MCF 10A (cell line): ENCODE results near the gene SNX2. TPM values are rescaled to one million over a fixed set of nuclear protein-coding genes. Genes with fewer than 3 reads are reported as not detected.
A peak's percentile ranks its signal among the peaks of the same experiment; 100 is the strongest.

Experiments
- BruUV-seq: library from RNA; stranded (reverse); fragments of 400-500 nt; replicated peaks from 2 replicates; lab custom pipeline; 2021; lab: Mats Ljungman, UMichigan
- CTCF ChIA-PET: fragments of 300-600 bp; sonication (Branson Sonifier 250); formaldehyde crosslinking; extraction: SDS; loops from one replicate; lab custom pipeline; 2021; ENCODE audit warnings: antibody characterized with exemption, inconsistent platforms; lab: Yijun Ruan, JAX
- POLR2A ChIA-PET: fragments of 300-600, 350-650 bp; sonication (Branson Sonifier 250); formaldehyde crosslinking; extraction: SDS; loops from one replicate; lab custom pipeline; 2020; ENCODE audit warnings: antibody characterized with exemption, inconsistent platforms; lab: Yijun Ruan, JAX
- DNase-seq: peaks from one replicate; pipeline ENCODE4 v3.0.0-alpha.2; 2018; ENCODE audit not compliant: unreplicated experiment
- H3K27ac Mint-ChIP-seq: one replicate; pipeline ENCODE4 v1.8.0; 2022; ENCODE audit warnings: mild to moderate bottlenecking, low read depth, mixed read lengths; ENCODE audit not compliant: unreplicated experiment
- H3K27me3 Mint-ChIP-seq: one replicate; pipeline ENCODE4 v1.8.0; 2022; ENCODE audit warnings: mixed read lengths; ENCODE audit not compliant: insufficient read depth, unreplicated experiment
- H3K36me3 Mint-ChIP-seq: one replicate; pipeline ENCODE4 v1.8.0; 2022; ENCODE audit warnings: mild to moderate bottlenecking, moderate library complexity, mixed read lengths; ENCODE audit not compliant: insufficient read depth, unreplicated experiment
- H3K4me1 Mint-ChIP-seq: one replicate; pipeline ENCODE4 v1.8.0; 2022; ENCODE audit warnings: mixed read lengths; ENCODE audit not compliant: insufficient read depth, unreplicated experiment
- H3K4me3 Mint-ChIP-seq: one replicate; pipeline ENCODE4 v1.8.0; 2022; ENCODE audit warnings: mild to moderate bottlenecking, moderate library complexity, mixed read lengths; ENCODE audit not compliant: unreplicated experiment
- H3K9me3 Mint-ChIP-seq: one replicate; pipeline ENCODE4 v1.8.0; 2022; ENCODE audit warnings: mixed read lengths; ENCODE audit not compliant: unreplicated experiment
- intact Hi-C: fragments of 100-400 bp; cut with micrococcal nuclease; formaldehyde crosslinking; loops from 2 replicates; pipeline ENCODE4 v1.14.1; 2022
- total RNA-seq: library from RNA; stranded (reverse); gene quantifications from 2 replicates; pipeline ENCODE4 v1.2.3, GENCODE V29; 2022
- TF ChIP-seq, protein P1 (sequence below): fragments of 200-600 bp; IDR thresholded peaks from one replicate; pipeline ENCODE4 v1.8.0; 2022; ENCODE audit warnings: antibody characterized with exemption, mild to moderate bottlenecking; ENCODE audit not compliant: unreplicated experiment

The SNX2 gene
- total RNA-seq, 1 experiment from 2014 or later, result 120 TPM

DNA sequence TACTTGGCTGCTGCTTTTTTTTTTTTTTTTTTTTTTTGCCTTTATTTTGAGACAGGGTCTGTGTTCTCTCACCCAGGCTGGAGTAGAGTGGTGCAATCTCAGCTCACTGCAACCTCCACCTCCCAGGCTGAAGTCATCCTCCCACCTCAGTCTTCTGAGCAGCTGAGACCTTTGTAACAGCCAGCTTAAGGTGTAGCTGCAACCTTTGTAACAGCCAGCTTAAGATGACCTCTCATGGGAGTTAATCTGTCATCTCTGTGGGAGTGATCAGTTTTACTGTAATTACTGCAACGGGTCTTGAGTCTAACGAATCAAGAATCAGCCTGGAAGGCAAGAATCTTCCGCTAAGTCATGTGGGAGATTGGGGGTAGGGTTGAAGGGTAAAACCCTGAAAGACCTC lies 31.6 kb upstream of the SNX2 start:
- intact Hi-C loops, result no loop called here
- Mint-ChIP-seq H3K27me3 (no peaks in the 10 kb centered on the region), H3K36me3 (no peaks in the 10 kb centered on the region), H3K9me3 (no peaks in the 10 kb centered on the region), H3K27ac (no peak overlapping the region), H3K4me1 (peaks cover 9% of the 10 kb centered on the region), H3K4me3 (no peak overlapping the region)
- TF ChIP-seq, protein P1, sequence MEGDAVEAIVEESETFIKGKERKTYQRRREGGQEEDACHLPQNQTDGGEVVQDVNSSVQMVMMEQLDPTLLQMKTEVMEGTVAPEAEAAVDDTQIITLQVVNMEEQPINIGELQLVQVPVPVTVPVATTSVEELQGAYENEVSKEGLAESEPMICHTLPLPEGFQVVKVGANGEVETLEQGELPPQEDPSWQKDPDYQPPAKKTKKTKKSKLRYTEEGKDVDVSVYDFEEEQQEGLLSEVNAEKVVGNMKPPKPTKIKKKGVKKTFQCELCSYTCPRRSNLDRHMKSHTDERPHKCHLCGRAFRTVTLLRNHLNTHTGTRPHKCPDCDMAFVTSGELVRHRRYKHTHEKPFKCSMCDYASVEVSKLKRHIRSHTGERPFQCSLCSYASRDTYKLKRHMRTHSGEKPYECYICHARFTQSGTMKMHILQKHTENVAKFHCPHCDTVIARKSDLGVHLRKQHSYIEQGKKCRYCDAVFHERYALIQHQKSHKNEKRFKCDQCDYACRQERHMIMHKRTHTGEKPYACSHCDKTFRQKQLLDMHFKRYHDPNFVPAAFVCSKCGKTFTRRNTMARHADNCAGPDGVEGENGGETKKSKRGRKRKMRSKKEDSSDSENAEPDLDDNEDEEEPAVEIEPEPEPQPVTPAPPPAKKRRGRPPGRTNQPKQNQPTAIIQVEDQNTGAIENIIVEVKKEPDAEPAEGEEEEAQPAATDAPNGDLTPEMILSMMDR, result no peak
- no peak for DNase-seq
- CTCF ChIA-PET, result interaction anchor here (0.6 to 4.1 kb wide), 5 partner anchors 9 to 86 kb away, joined by 3 to 15 read pairs (median 4); no protein-coding TSS in a partner anchor
- BruUV-seq, result no TSS peak
- POLR2A ChIA-PET, result interaction anchor here (0.6 kb wide), 1 partner anchor 29 kb away, joined by 3 read pairs; no protein-coding TSS in a partner anchor

DNA sequence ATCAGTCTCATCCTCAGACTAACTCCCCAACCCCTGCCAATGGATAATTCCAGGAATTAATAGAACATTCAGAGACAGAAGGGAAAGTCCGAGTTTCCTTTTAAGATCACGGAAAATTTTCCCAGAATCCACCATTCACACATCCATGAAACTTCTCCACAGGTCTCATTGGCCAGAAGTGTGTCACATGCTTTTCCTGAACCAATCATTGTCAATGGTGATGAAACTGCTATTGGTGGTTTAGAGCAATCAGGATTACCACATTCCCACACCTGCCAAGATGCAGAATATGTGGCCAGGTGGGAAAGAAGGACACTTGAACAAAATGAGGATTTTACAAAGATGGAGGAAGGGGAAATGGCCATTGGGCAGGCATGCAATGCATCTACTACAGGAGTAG lies 29.3 kb upstream of the SNX2 start:
- peaks cover 16% of the 10 kb centered on the region for H3K4me1 Mint-ChIP-seq
- no peaks in the 10 kb centered on the region for H3K36me3 Mint-ChIP-seq
- POLR2A ChIA-PET, result no interaction called here
- no peak overlapping the region for H3K27ac Mint-ChIP-seq
- H3K4me3 Mint-ChIP-seq, result no peak overlapping the region
- intact Hi-C loops, result no loop called here
- H3K27me3 Mint-ChIP-seq, result no peaks in the 10 kb centered on the region
- CTCF ChIA-PET, result interaction anchor here (0.6 to 1.7 kb wide), 2 partner anchors 41 to 162 kb away, joined by 3 read pairs; no protein-coding TSS in a partner anchor
- TF ChIP-seq, protein P1, result no peak
- BruUV-seq, result no TSS peak
- H3K9me3 Mint-ChIP-seq, result no peaks in the 10 kb centered on the region
- DNase-seq, result no peak

DNA sequence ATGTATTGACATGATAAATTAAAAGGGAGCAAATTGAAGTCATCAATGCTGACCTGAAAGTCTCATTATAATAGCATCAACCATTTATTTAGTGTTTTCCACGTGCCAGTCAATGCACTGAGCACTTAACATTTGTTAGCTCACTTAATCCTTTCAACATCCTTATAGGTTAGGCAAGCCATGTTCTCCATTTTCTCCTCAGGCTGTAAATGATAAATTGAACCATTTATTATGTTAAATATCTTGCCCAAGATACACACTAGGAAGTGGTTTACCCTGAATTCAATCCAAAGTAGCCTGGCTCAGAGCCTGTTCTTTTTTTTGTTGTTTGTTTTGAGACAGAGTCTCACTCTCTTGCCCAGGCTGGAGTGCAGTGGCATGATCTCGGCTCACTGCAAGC lies 25.0 kb upstream of the SNX2 start:
- peak overlapping the region; percentile 97 for H3K27ac Mint-ChIP-seq
- H3K27me3 Mint-ChIP-seq, result no peaks in the 10 kb centered on the region
- peak; percentile 35 for DNase-seq
- intact Hi-C loops, result no loop called here
- peaks cover 7% of the 10 kb centered on the region for H3K9me3 Mint-ChIP-seq
- H3K36me3 Mint-ChIP-seq, result peaks cover 6% of the 10 kb centered on the region
- no peak overlapping the region for H3K4me3 Mint-ChIP-seq
- no TSS peak for BruUV-seq
- TF ChIP-seq, protein P1, result no peak
- CTCF ChIA-PET, result interaction anchor here (1.2 to 1.4 kb wide), 2 partner anchors 36 to 45 kb away, joined by 3 to 4 read pairs; no protein-coding TSS in a partner anchor
- H3K4me1 Mint-ChIP-seq, result peaks cover 34% of the 10 kb centered on the region
- POLR2A ChIA-PET, result interaction anchor here (2.0 to 2.7 kb wide), 2 partner anchors 8 to 26 kb away, joined by 7 to 18 read pairs; partner anchors contain the start of gene SNX2

DNA sequence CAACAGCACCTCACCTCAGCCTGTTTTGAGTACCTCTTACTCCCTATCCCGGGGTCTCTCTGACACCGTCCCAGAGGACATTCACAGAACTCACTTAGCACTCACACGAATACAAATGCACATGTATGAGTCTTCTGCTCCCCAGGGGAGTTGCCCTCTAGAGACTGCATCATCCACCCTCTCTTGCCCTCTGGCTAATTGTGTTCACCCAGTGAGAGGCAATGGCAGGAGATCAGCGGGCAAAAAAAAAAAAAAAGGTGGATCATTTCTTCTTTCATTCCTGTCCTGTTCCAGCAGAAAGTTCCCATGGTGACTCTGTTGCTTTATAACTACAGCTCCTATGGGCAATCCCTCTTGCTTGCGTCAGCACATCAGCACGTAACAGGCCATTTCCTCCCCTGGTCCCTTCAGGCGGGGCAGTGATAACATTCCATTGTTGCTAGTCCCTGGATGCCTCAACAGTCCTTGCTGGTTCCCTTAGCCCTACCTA lies 23.5 kb upstream of the SNX2 start:
- intact Hi-C loops, result no loop called here
- ChIA-PET POLR2A (interaction anchor here (0.6 to 2.7 kb wide), 6 partner anchors 10 to 569 kb away, joined by 3 to 18 read pairs (median 3); partner anchors contain the start of gene SNX2), CTCF (interaction anchor here (0.6 to 1.3 kb wide), 11 partner anchors 16 to 447 kb away, joined by 3 to 7 read pairs (median 4); no protein-coding TSS in a partner anchor)
- Mint-ChIP-seq H3K4me1 (peaks cover 44% of the 10 kb centered on the region), H3K9me3 (peaks cover 7% of the 10 kb centered on the region), H3K36me3 (peaks cover 6% of the 10 kb centered on the region), H3K4me3 (peak overlapping the region; percentile 52), H3K27me3 (no peaks in the 10 kb centered on the region), H3K27ac (peak overlapping the region; percentile 97)
- BruUV-seq, result no TSS peak
- DNase-seq, result peak; percentile 87
- TF ChIP-seq, protein P1, result no peak
